Posterior cingulate gyrus (tissue), 11 donors: Measurements from ENCODE around the gene KCNJ2.
A peak's percentile ranks its signal among the peaks of the same experiment; 100 is the strongest.

Experiments used
- DNase-seq, 10 donors: peaks; one replicate each; pipeline versions ENCODE4 v3.0.0 to v3.0.0-alpha.2; 2020 to 2021; ENCODE audit warnings: mixed read lengths in 3 of 10
- intact Hi-C: fragments of 100-400 bp; cut with DNase I; formaldehyde crosslinking; loops from one replicate; pipeline ENCODE4 v1.15.1; 2023

Gene KCNJ2

DNA sequence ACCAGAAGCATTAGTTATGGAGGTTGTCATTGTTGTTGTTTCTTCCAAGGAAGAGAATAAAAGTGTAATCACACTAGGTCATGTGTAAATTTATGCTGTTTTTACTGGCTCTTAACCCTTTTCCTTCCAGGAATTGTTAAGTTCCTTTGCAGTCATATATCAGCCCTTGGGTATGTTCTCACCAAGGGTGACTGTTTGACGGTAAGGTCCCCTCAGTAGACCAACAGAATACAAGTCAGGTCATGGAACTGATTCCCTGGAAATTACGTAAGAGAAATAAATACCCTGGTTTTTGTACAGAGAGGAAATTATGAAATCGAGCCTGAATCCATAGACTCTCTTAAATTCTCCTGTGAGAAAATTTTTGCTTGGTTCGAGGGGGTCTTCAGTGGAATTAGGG, 11.2 kb upstream of the KCNJ2 start:
- DNase-seq, result no peak
- intact Hi-C loops, result no loop called here

DNA sequence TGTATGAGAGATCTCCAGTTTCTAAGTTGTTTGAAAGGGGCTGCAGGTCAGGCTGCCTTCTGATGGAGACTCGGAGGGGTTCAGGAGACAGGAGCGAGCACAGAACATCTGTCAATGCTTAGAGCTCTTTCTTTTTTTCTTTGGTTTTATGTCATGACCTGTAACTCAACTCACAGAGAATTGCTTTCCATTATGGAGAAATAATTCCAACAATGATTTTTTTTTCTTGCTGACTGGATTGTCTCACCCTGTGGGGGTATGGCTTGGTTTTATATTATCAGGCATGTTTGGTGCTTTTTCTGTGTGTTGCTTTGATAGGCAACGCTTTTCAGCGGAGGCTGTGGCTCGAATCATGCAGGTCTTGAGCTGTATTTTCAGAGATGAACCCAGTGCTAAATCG, 10.7 kb upstream of the KCNJ2 start:
- intact Hi-C loops, result no loop called here
- no peak for DNase-seq

DNA sequence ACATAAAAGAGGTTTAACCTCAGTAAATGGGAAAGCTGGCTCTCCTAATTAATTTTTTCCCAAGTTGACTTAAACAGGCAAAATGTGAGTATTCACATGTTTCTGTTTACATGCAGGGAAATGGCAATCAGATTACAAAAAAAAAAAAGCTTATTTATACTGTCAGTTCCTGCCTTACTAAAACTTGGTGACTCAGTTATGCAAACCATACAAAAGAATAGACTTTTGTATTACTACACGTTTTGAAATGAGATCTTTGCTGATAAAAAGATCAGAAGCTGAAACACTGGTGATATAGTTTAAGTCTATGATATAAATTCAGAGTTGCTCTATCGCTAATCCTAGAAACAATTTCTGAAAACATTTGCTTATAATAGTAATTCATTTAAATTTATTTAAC, 9.4 kb upstream of the KCNJ2 start:
- intact Hi-C loops, result no loop called here
- no peak for DNase-seq

DNA sequence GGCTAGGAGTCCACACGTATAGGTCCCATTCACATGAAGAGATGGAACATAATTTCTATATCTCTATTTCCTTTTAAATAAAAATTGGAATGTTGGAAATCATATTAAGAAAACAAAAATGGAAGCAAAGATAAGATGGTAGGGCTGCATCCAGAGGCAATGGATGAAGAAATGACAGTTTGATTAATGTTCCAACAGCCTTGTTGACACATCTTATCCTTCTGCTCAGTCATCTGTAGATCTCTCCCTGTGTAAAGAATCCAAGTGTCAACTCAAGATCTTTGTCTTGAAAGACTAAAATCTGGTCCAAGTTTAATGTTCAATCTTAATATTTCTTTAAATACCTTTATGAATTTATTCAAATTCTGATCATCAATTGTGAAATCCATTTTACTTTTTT, 7.8 kb upstream of the KCNJ2 start:
- no peak for DNase-seq
- intact Hi-C loops, result no loop called here

DNA sequence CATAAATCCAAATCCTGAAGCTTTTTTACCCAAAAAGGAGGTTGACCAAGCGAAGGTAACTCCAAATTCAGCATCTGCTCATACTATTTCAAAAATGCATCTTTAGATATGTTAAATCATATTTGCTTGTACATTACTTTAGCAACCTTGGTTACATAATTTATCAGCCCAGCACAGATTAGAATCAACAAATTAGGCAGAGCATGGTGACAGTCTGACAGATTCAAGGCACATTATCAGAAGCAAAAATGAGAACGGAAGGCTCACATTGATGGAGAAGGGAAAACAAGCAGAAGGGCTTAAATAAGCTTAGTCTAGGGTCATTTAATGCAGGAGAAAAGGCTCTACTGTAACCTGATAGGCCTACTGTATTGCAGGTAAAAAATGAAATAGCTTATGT, 3.9 kb upstream of the KCNJ2 start:
- intact Hi-C loops, result no loop called here
- no peak for DNase-seq

DNA sequence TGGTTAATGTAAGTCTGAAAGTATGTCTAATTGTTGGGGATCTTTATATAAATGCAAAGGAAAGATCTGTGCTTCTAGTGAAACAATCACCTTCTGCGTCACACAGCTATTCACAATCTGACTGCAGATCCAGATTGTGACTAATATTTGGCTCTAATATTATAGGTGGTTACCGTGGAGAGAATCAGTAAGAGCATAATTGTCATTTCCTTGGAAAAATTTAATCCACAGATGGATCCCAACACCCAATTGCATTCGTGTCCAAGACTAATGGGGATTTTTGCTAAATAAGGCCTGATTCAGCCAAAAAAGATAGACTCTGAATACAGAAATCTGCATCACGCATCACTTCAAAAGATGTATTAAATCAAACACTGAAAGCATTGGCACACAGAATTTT, 2.7 kb upstream of the KCNJ2 start:
- intact Hi-C loops, result no loop called here

DNA sequence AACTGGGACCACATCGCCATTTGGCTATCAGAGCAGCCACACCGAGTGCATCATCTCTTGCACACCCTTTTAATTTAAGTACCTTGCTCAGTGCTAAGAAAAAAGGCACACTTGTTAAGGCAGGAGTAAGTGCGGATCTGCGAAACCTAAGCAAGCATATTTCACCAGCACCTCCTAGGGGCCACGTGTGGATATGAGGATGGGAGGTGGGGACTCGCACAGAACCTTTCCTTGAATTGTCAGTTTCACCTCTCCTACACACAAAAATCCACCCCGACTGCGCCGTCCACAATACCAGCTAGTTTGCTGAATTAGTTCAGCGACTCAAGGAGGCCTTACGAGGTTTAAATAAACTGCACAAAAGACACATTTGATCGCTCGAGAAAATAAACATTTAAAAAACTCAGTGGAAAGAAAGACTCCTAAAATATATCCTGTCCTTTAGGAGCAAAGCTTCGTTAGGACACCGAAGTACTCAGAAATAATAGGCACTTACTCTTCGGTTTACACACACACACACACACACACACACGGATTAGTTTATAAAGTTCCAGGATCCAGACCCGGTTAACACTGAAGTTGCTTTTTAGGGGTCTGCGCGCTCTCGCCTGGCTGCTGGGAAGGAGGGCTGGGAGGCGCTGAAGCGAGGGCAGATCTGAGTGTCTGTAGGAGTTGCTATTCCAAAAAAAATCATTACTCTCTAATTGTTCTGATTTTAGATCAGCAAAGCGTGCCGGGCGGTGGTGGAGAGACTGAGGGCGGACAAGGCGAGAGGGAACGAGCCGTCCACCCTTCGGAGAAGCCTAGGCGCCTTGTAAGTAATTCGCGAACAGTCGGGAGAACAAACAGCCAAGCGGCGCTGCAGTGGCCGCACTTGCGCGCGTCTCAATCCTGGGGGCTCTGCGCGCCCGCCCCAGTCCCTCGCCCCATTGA, 1.0 kb upstream of the KCNJ2 start:
- DNase-seq, result peak; percentile 43 to 94 (median 72)
- intact Hi-C loops, result loop anchor here (2.0 kb wide), 1 partner anchor 454 kb away; no protein-coding TSS in a partner anchor

More for the DNA sequence above, 2.7 kb upstream of the KCNJ2 start:
- DNase-seq, result no peak

DNA sequence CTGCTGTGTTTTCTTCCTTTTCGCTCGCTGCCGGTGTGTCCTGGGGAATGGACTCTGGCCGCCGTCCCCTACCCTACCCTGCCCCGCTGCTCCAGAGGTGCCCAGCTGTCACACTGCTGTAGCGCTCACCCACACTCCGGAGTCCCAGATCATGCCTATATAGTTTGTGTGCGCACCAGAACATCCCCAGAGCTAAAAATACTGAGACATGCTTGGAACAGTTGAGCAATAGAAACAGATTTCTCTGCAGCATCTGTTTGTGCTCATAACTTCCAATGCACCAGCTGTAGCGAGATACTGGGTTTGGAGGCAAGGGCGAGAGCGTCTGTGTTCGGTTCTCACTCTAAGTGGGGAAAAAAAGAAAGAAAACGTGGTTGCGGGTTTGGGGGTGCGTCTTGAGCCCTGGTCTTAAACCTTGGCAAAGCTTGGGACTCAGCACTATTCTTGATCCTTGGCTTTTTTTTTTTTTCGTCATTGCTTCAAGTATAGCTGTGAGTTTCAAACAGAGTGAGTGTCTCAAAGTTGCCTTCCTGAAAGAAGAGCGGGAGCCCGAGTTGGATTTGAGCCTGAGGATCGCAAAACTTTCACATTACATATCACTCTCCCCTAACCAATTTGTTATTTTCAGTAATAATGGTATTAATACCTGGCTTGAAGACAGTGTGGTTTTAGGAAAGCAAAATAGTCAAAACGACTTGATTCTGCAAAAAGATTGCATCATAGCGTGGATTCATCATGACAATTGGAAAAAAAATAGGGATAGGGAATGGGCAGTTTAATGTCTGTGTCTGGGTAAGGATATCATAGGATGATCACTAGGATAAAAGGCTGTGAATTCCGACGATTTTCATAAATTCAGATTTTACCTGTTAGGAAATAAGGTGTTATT, 621 bp downstream of the KCNJ2 start:
- intact Hi-C loops, result loop anchor here (2.0 to 5.0 kb wide), 2 partner anchors 382 to 453 kb away; no protein-coding TSS in a partner anchor
- peak in 2 of 10 donors; percentile 17 to 85 for DNase-seq

DNA sequence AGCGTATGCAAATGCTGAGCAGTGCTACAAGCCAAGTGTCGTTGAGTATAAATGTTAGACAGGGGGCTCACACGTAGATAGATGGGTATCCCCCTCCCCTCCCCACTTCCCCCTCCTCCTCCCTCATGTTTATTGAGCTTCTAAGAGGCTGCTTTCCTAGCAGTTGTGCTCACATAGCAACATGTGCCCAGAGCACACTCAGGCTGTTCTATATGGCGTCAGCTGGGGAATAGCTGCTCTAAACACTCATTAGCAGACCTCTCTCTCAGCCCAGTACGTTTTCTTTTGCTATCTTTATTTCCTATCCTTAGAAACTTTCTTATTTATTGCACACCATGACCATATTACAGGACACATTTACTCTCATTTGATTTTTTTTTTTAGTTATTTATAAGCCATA, 1.8 kb downstream of the KCNJ2 start:
- DNase-seq, result no peak
- intact Hi-C loops, result loop anchor here (5.0 kb wide), 1 partner anchor 381 kb away; no protein-coding TSS in a partner anchor

DNA sequence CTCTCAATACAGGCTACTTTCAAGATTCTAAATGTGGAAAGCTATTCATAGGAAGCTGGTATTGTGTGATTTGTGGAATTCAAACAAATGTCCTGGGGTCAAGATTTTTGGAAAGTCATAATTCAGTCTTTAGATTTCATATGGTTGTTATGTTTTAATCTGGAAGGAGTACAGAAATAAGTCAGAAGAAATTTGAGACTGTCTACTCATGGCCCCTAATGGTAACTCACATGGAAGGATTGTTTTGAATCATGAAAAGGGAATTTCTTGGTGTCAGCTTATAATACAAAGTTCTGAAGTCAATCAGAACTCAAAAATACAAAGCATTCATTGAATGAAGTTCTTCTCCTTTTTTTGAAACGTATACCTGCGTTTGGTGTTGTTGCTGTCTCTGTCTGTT, 3.1 kb downstream of the KCNJ2 start:
- DNase-seq, result no peak
- intact Hi-C loops, result loop anchor here (5.0 kb wide), 1 partner anchor 380 kb away; no protein-coding TSS in a partner anchor

DNA sequence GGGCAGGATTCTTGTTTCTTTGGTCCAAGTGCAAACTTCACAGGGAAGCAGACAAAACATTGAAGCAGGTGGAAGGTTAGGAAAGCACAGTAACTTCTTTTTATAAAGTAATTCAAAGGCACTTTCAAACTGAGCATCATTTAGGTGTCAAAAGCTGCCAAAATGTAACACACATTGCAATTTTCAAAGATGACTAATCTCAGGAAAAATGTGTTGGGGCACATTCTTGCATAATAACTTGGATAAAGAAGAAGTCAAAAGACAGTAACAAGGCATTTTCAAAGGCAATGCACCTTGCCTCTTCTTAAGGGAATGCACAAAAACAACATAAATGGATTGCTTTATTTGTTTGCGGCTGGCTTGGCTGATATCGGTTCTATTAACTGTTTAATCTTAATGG, 3.6 kb downstream of the KCNJ2 start:
- intact Hi-C loops, result loop anchor here (5.0 kb wide), 1 partner anchor 379 kb away; no protein-coding TSS in a partner anchor
- no peak for DNase-seq

DNA sequence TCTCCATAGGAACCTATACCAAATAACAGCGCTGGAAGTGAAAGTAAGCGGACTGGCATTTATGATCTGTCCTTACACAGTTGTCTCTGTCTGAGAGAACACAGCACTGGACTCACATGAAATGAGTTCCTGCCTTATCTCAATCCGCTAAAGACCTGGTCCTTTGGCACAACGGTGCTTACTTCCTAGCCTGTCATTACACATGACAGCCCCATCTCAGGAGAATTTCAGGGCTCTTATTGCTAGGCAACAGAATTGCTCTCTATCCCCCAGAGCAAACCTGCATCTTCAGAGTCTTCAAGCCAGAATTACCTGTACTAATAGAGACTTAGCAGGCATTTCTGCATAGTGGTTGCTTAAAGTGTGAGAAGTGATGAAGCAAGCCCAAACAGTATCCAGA, 4.3 kb downstream of the KCNJ2 start:
- no peak for DNase-seq
- intact Hi-C loops, result loop anchor here (5.0 kb wide), 1 partner anchor 379 kb away; no protein-coding TSS in a partner anchor

DNA sequence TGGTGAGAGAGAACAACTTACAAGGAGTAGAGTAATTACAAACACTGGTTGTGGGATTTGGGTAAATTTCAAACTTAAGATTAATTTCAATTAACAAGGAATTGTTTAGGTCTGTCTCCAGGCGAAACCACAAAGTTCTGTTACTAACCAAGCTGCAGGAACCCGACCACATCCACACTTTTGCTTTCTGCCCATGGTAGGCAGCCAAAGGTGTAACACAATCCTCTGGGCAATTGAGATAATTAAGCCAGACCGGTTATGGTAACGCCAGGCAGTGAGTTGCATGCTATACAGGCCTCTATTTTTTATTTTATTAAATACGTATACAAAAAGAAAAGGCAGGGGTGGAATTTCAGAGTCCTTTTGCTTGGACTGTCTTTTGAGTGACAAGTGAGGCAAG, 12.0 kb downstream of the KCNJ2 start:
- intact Hi-C loops, result no loop called here

DNA sequence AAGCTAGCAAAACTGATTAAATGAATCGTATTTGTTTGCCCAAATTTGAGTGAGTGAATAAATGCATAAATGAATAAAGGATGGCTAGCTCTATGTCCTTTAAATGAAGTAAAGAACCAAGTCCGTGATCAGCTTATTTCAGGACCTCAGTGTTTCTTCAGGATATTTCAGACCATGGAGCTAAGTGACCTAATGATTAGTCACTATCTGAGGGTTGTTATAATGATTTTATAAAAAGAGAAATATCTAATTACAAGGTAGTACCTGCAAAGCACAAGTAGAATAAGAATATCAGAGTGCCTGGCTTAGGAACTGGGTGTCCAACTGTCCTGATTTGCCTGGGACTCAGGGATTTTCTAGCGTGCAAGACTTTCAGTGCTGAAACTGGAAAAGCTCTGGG, 12.5 kb downstream of the KCNJ2 start:
- peak in 1 of 10 donors; percentile 24 for DNase-seq
- intact Hi-C loops, result no loop called here

More for the DNA sequence above, 12.0 kb downstream of the KCNJ2 start:
- no peak for DNase-seq

DNA sequence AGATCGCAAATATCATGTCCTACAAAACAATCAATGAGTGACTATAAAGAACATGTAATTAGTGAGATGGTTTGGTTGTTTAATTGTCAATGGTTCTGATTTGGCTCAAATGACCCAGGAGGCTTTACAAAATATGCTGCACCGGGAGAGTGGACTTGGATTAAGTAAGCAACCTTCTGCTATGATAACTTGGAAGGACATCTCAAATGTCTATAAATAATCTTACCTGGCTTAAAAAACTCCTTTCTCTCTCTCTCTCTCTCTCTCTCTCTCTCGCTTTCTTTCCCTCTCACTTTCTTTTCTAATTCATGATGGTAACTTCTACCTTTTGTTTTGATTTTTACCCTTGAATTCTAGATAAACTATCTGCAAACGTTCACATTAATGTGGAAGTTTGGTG, 14.2 kb downstream of the KCNJ2 start:
- DNase-seq, result no peak
- intact Hi-C loops, result no loop called here

DNA sequence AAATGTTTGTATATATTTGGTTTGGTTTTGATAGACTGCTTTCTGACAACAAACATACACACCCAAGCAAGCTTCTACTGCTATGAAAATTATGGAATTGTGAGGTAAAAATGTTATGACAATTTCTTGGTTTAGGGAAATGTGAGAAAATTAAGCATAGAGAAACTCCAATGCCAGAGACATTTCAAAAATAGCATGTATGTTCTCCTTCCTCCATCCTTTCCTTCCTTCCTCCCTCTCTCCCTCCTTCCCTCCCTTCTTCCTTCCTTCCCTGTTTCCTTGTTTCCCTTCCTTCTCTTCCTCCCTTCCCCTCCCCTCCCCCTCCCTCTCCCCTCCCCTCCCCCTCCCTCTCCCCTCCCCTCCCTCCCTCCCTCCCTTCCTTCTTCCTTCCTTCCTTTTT, 14.9 kb downstream of the KCNJ2 start:
- intact Hi-C loops, result no loop called here
- no peak for DNase-seq

DNA sequence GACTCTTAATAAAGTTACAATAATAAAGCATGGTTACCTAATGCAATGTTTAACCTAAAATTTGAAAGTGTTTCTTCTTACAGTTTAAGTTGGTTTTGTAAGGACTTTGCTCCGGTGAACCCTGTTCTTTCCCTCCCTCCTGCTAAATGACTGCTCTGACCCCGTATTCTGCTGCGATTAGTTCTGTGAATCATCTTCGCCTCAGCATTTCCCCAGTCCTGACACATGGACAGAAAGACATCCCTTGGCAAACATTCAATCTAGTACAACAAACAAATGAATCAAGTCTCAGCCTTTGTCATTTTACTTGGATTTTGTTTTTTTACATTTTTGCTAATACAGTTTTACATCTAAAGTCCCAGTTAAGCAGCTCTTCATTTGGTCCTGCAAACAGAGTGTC, 15.4 kb downstream of the KCNJ2 start:
- DNase-seq, result no peak
- intact Hi-C loops, result no loop called here

DNA sequence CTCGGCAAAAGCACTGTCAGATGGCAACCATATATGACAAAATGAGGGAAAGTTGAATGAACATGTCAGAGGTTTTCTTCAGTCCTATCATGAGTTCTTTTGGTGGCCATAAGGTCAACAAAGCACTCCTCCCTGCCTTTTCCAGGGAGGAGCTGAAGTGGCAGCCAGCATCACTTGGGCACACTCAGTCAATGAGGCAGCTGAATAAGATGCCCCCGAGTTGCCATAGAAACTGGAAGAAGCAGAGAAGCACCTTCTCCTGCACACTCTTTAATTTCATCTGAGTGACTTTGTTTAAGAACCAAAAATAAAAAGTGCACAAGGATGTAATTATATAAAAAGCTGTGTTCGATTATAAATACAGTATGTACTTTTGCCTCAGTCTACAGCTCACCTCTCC, 16.0 kb downstream of the KCNJ2 start:
- peak in 1 of 10 donors; percentile 68 for DNase-seq
- intact Hi-C loops, result no loop called here

DNA sequence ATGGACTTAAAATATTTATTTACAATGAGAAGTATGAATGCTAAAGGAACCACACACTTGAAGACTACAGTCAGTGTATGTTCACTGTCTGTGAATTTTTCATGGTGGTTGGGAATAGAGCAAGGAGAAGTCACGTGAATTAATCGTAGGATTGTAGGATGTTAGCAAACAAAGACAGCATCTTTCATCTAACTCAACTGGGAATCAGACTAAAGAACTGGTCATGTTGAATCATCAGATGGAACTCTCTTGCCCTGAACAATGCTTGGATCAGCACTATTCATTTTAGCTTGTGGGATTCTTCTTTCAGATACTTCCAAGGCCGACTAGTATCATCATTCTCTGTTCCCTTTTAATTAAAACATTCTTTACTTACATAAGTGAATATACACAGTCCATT, 18.1 kb downstream of the KCNJ2 start:
- DNase-seq, result no peak
- intact Hi-C loops, result no loop called here

DNA sequence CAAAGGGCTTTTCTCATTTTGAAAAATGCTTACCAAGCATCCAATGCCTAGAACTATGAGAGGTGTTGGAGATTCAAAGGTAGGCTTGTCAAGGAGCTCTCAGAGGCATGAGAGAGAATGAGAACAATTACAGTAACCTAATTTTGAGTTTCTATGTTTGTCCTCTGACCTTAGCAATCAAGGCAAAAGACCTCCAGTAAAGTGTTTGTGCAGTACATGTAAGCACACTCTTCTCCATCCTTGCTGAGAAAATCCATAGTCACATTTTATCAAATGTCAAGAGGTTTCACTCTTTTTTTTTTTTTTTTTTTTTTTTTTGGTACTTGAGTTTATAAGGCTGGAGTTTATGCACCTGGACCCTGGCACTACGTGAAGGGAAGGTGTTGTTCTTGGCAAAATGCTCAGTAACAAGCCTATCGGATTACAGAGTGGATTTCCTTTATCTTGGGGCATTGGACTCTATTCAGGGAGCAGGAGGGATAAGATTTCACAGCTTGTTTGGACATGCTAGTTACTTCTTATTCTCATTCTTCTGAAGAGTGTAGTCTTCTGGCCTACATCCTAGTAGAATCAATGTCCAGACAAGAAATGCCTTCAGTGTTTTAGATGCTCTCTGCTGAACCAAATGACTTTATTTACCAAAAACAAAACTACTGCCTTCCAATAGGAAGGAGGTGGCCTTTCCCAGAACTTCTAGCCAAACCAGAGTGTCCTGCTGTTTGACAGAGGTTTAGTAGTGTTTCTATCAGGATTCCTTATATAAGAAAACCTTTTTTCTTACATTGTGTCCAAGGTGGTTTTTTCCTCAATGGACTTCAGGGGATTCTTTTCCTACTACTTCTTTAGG, 21.9 kb downstream of the KCNJ2 start:
- no peak for DNase-seq
- intact Hi-C loops, result no loop called here
